Measurements from ENCODE around the gene CAMK2N1.

The CAMK2N1 gene

DNA sequence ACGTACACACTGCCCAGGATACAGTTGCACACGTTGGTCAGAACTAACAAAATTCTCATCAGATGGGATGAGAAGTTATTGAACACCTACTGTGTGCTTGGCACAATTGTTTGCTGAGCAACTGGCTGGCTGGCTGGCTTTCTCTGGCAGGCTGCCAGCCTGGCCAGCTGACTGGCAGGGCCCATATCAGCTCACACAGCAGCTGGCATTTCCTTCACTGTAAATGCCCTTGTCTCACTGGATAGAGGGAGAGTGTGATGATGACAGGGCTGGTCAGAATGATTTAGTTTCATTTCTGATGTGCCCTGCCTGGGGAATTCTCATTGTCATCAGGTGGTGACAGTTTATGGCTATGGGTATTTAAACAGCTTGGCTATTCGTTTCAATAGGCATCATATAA is 15.8 kb downstream of the CAMK2N1 start:
- ATAC-seq (replicated peaks; ENCODE audit: extremely low read depth, poor library complexity, severe bottlenecking) (no peak), DNase-seq (ENCODE audit: low spot score in 2 of 2) (no peak)
- H3K36me3 Mint-ChIP-seq (ENCODE audit: insufficient read depth), result peaks cover 2% of the 10 kb centered on the region
- no peaks in the 10 kb centered on the region for H3K9me3 Mint-ChIP-seq
- peaks cover 65% of the 10 kb centered on the region for H3K27me3 Mint-ChIP-seq
- H3K27ac Mint-ChIP-seq (ENCODE audit: low read depth), result no peak overlapping the region
- H3K4me1 Mint-ChIP-seq, result no peaks in the 10 kb centered on the region
- H3K4me3 Mint-ChIP-seq, result no peak overlapping the region

DNA sequence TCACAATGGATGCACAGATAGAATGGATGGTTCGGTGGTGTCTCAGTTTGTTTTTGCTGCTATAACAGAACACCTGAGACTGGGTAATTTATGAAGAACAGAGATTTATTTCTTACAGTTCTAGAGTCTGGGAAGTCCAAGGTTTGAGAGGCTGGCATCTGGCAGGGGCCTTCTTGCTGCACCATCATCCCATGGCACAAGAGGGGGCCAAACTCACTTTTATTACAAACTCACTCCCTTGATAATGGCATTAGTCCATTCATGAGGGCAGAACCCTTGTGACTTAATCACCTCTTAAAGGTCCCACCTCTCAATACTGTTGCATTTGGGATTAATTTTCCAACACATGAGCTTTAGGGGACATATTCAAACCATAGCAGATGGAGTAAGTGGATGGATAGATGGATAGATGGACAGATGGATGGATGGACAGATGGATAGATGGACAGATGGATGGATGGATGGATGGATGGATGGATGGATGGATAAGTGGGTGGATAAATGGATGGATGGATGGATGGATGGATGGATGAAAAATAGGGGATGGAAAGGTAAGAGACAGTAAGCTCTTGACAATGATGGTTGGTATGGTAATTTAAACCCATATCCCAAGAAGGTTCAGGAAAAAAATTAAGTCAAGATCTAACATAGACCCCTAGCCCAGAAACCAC is 16.5 kb downstream of the CAMK2N1 start:
- Mint-ChIP-seq H3K27me3 (peaks cover 58% of the 10 kb centered on the region), H3K4me3 (no peak overlapping the region), H3K27ac (ENCODE audit: low read depth) (no peak overlapping the region), H3K9me3 (no peaks in the 10 kb centered on the region), H3K36me3 (ENCODE audit: insufficient read depth) (peaks cover 2% of the 10 kb centered on the region), H3K4me1 (no peaks in the 10 kb centered on the region)
- ATAC-seq (replicated peaks; ENCODE audit: extremely low read depth, poor library complexity, severe bottlenecking) (no peak), DNase-seq (ENCODE audit: low spot score in 2 of 2) (no peak)

DNA sequence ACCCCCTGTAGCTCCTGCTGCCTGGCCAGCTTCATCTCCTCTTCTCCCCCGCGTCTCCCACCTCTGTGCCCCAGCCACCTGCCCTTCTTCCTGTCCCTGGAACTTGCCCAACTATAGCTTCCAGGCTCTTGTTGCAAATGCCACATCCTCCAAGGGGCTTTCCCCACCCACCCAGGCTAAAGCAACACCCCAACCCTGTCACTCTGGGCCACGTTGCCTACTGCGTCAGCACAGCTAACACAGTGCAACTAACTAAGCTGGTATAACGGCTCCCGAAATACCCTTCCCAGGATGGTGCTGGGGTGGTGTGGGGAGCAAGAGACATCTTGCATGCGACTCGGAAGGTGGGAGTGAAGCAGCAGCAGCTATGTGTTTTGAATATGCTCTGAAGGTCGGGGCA is 19.7 kb downstream of the CAMK2N1 start:
- H3K9me3 Mint-ChIP-seq, result no peaks in the 10 kb centered on the region
- no peaks in the 10 kb centered on the region for H3K36me3 Mint-ChIP-seq (ENCODE audit: insufficient read depth)
- DNase-seq (ENCODE audit: low spot score in 2 of 2) (no peak), ATAC-seq (replicated peaks; ENCODE audit: extremely low read depth, poor library complexity, severe bottlenecking) (peak; percentile 54)
- no peak overlapping the region for H3K27ac Mint-ChIP-seq (ENCODE audit: low read depth)
- H3K27me3 Mint-ChIP-seq, result peaks cover 32% of the 10 kb centered on the region
- no peak overlapping the region for H3K4me3 Mint-ChIP-seq
- no peaks in the 10 kb centered on the region for H3K4me1 Mint-ChIP-seq

DNA sequence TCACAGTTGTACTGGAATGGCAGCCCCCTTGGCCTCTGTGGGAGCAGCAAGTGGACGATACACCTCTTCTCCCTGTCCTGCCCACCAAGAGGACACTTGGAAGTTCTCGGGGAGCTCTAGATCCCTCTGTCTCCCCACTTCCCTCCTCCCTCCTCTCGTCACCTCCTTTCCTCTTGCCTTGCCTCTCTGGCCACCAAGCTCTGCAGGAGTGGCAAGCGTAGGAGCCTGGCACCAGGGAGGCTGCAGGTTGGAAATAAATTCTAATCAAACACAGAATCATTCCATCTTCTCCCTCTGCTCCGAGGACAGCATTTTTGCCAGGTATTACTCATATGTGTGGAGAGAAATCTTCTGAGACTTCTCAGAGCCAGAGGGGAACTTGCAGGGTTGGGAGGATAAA is 20.8 kb downstream of the CAMK2N1 start:
- Mint-ChIP-seq H3K9me3 (no peaks in the 10 kb centered on the region), H3K27me3 (peaks cover 37% of the 10 kb centered on the region), H3K36me3 (ENCODE audit: insufficient read depth) (no peaks in the 10 kb centered on the region), H3K4me1 (no peaks in the 10 kb centered on the region), H3K27ac (ENCODE audit: low read depth) (no peak overlapping the region), H3K4me3 (no peak overlapping the region)
- no peak for ATAC-seq (replicated peaks; ENCODE audit: extremely low read depth, poor library complexity, severe bottlenecking)
- DNase-seq (ENCODE audit: low spot score in 2 of 2), result no peak

DNA sequence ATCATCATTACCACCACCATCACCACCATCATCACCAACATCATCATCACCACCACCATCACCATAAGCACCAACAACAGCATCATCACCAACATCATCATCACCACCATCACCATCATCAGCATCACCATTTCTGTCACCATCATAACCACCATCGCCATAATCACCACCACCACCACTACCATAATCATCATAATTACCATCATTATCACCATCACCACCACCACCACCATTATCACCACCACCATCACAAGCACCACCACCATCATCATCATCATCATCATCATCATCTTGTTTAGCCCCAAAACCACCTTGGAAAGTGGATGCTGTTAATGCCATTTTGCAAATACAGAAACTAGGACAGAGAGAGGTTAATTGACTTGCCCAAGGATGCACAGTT is 22.5 kb downstream of the CAMK2N1 start:
- Mint-ChIP-seq H3K4me1 (no peaks in the 10 kb centered on the region), H3K27ac (ENCODE audit: low read depth) (no peak overlapping the region), H3K27me3 (peaks cover 44% of the 10 kb centered on the region), H3K36me3 (ENCODE audit: insufficient read depth) (no peaks in the 10 kb centered on the region), H3K4me3 (no peak overlapping the region), H3K9me3 (no peaks in the 10 kb centered on the region)
- DNase-seq (ENCODE audit: low spot score in 2 of 2) (no peak), ATAC-seq (replicated peaks; ENCODE audit: extremely low read depth, poor library complexity, severe bottlenecking) (no peak)

DNA sequence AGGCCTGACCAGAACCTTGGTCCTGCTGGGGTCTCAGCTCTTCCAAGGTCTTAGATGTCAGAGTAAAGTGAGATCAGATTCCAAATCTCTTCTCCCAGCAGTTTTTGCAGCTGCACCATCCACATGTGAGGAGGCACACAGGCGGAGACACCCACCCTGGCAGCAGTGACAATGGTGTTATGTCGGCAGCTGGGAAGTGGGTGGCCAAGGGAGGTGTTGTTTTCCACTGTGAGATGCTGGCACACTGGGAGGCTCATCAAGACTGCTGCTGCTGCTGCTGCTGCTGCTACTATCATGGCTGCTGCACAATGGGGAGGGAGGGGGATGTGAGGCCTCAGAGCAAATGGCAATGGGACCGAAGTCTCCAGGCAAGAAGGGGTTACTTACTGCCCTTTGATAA is 23.6 kb downstream of the CAMK2N1 start:
- ATAC-seq (replicated peaks; ENCODE audit: extremely low read depth, poor library complexity, severe bottlenecking), result no peak
- H3K4me1 Mint-ChIP-seq, result no peaks in the 10 kb centered on the region
- H3K9me3 Mint-ChIP-seq, result no peaks in the 10 kb centered on the region
- no peaks in the 10 kb centered on the region for H3K36me3 Mint-ChIP-seq (ENCODE audit: insufficient read depth)
- H3K27ac Mint-ChIP-seq (ENCODE audit: low read depth), result no peak overlapping the region
- H3K4me3 Mint-ChIP-seq, result no peak overlapping the region
- DNase-seq (ENCODE audit: low spot score in 2 of 2), result no peak
- peaks cover 34% of the 10 kb centered on the region for H3K27me3 Mint-ChIP-seq

DNA sequence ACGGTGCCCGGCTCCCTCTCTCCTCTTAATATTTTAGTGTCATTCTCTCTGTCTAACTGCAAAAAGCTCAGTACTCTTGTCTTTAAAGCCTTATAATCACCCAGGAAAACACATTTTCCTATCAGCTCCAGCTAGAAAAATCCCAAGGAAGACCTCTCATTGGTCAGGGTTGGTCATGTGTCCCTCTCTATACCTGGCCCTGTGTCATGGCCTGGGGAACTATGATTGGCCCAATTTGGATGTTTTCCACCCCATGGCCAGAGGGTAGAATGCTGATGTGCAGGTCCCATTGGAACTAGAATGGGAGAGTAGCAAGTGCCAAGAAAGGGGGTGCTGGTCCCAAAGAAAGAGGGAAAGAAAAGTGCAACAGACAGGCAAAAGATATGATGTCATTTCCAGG is 27.3 kb downstream of the CAMK2N1 start:
- no peaks in the 10 kb centered on the region for H3K36me3 Mint-ChIP-seq (ENCODE audit: insufficient read depth)
- H3K4me3 Mint-ChIP-seq, result no peak overlapping the region
- H3K4me1 Mint-ChIP-seq, result no peaks in the 10 kb centered on the region
- DNase-seq (ENCODE audit: low spot score in 2 of 2) (no peak), ATAC-seq (replicated peaks; ENCODE audit: extremely low read depth, poor library complexity, severe bottlenecking) (no peak)
- peaks cover 37% of the 10 kb centered on the region for H3K27me3 Mint-ChIP-seq
- no peak overlapping the region for H3K27ac Mint-ChIP-seq (ENCODE audit: low read depth)
- no peaks in the 10 kb centered on the region for H3K9me3 Mint-ChIP-seq

DNA sequence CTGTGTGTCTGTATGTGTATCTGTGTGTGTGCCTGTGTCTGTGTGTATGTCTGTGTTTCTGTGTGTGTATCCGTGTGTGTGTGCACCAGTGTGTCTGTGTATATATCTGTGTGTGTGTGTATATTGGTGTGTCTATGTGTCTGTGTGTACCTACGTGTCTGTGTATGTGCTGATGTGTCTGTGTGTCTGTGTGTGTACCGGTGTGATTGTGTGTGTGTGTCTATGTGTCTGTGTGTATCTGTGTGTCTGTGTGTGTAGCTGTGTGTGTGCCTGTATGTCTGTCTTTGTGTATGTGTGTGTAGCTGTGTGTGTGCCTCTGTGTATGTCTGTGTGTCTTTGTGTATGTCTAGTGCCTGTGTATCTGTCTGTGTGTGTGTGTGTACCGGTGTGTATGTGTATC is 32.0 kb downstream of the CAMK2N1 start:
- Mint-ChIP-seq H3K4me1 (no peaks in the 10 kb centered on the region), H3K36me3 (ENCODE audit: insufficient read depth) (no peaks in the 10 kb centered on the region), H3K4me3 (no peak overlapping the region), H3K27ac (ENCODE audit: low read depth) (no peak overlapping the region), H3K27me3 (peaks cover 25% of the 10 kb centered on the region), H3K9me3 (no peaks in the 10 kb centered on the region)
- ATAC-seq (replicated peaks; ENCODE audit: extremely low read depth, poor library complexity, severe bottlenecking) (no peak), DNase-seq (ENCODE audit: low spot score in 2 of 2) (no peak)

DNA sequence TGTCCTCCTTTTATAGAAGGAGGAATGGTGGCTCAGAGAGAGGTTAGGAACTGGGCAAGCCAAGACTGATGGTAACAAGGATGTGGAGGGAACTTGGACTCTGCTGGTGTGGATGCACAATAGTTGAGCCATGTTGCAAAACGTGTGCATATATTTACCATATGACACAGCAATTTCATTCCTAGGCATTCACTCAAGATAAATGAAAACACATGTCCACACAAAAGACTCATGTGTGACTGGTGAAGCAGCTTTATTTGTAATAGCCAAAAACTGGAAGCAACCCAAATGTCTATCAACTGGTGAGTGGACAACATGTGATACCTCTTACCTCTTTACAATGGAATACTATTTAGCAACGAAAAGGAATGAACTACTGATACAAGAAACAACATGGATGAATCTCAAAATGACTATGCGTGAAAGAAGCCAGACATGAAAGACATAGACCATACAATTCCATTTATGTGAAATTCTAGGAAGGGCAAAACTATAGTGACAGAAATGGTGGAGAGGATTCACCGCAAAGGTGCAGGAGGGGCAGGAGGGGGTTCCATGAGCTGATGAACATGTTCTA is 36.2 kb downstream of the CAMK2N1 start:
- no peak for ATAC-seq (replicated peaks; ENCODE audit: extremely low read depth, poor library complexity, severe bottlenecking)
- Mint-ChIP-seq H3K4me1 (no peaks in the 10 kb centered on the region), H3K27ac (ENCODE audit: low read depth) (no peak overlapping the region), H3K36me3 (ENCODE audit: insufficient read depth) (no peaks in the 10 kb centered on the region), H3K9me3 (no peaks in the 10 kb centered on the region), H3K27me3 (peaks cover 42% of the 10 kb centered on the region), H3K4me3 (no peak overlapping the region)
- no peak for DNase-seq (ENCODE audit: low spot score in 2 of 2)

DNA sequence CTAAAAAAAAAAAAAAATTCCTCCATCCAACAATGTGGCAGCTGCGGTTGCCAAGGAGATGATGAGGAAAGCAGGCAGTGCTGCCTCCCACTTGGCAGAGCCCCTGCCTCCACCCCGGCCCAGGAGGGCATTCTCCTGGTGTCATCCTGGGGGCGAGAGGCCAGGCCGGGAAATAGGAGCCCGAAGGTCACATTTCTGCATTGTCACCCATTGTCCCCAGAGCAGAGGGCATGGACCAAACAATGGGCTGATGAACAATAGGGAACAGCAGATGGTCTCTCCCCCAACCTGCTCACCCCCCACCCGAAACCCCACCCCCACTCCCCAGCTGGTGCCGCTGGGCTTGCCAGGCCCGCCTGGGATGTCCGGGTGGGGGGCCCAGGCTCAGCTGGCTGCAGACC is 37.3 kb downstream of the CAMK2N1 start:
- H3K27me3 Mint-ChIP-seq, result peaks cover 42% of the 10 kb centered on the region
- DNase-seq (ENCODE audit: low spot score in 2 of 2) (no peak), ATAC-seq (replicated peaks; ENCODE audit: extremely low read depth, poor library complexity, severe bottlenecking) (no peak)
- H3K36me3 Mint-ChIP-seq (ENCODE audit: insufficient read depth), result no peaks in the 10 kb centered on the region
- no peaks in the 10 kb centered on the region for H3K4me1 Mint-ChIP-seq
- no peak overlapping the region for H3K27ac Mint-ChIP-seq (ENCODE audit: low read depth)
- no peak overlapping the region for H3K4me3 Mint-ChIP-seq
- H3K9me3 Mint-ChIP-seq, result no peaks in the 10 kb centered on the region

DNA sequence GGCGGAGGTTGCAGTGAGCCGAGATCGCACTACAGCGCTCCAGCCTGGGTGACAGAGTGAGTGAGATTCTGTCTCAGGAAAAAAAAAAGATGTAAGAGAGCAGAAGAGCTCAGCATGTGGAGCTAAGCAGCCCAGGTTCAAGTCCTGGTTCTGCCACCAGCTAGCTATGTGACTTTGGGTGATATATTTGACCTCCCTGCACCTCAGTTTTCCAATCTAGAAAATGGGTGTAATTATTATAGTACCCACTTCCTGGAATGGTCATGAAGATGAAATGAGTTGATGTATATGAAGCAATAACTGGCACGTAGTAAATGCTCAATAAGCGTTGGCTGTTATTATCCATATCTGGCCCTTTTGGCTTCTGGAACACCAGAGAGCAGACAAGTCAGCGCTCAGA is 38.2 kb downstream of the CAMK2N1 start:
- DNase-seq (ENCODE audit: low spot score in 2 of 2) (no peak), ATAC-seq (replicated peaks; ENCODE audit: extremely low read depth, poor library complexity, severe bottlenecking) (no peak)
- Mint-ChIP-seq H3K27me3 (peaks cover 42% of the 10 kb centered on the region), H3K27ac (ENCODE audit: low read depth) (no peak overlapping the region), H3K4me3 (no peak overlapping the region), H3K9me3 (no peaks in the 10 kb centered on the region), H3K4me1 (no peaks in the 10 kb centered on the region), H3K36me3 (ENCODE audit: insufficient read depth) (no peaks in the 10 kb centered on the region)

DNA sequence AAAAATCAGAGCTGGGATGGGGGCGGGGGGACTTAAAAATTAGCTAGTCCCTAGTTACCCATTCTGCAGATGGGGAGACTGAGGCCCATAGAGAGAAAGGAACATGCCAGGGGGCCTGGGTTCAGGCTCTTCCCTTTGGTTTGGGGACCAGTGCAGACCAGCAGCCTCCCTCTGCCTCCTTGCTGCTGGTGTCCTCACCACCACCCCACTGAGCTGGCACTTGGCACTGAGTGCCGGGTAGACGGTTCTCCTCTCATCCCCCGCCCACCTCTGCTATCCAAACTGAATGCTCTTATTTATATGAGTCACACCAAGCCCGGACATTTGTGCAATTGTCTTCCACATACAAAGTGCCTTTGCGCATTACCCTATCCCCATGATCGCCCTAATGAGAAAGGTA is 39.2 kb downstream of the CAMK2N1 start:
- no peak overlapping the region for H3K4me3 Mint-ChIP-seq

DNA sequence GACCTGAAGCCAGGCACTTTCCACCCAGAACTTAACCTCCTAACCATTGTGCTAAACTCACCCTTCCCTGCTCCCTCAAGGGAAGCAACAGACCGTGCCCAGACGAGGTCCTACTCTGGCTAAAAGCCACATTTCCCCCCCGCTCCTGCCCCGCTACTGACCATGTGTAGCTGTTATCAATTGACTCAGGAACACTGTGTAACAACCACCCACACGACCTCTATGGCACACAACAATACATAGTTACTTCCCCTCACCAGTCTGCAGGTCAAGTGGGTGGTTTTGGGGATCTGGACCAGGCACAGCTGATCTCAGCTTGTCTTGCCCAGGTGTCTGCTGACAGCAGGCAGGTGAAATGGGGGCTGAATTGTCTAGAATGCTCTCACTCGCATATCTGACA is 40.1 kb downstream of the CAMK2N1 start:
- Mint-ChIP-seq H3K4me3 (no peak overlapping the region), H3K27me3 (peaks cover 42% of the 10 kb centered on the region), H3K36me3 (ENCODE audit: insufficient read depth) (no peaks in the 10 kb centered on the region), H3K27ac (ENCODE audit: low read depth) (no peak overlapping the region), H3K4me1 (no peaks in the 10 kb centered on the region), H3K9me3 (no peaks in the 10 kb centered on the region)
- DNase-seq (ENCODE audit: low spot score in 2 of 2) (no peak), ATAC-seq (replicated peaks; ENCODE audit: extremely low read depth, poor library complexity, severe bottlenecking) (no peak)

More for the DNA sequence above, 39.2 kb downstream of the CAMK2N1 start:
- Mint-ChIP-seq H3K27ac (ENCODE audit: low read depth) (no peak overlapping the region), H3K4me1 (no peaks in the 10 kb centered on the region), H3K9me3 (no peaks in the 10 kb centered on the region), H3K36me3 (ENCODE audit: insufficient read depth) (no peaks in the 10 kb centered on the region), H3K27me3 (peaks cover 42% of the 10 kb centered on the region)
- ATAC-seq (replicated peaks; ENCODE audit: extremely low read depth, poor library complexity, severe bottlenecking) (no peak), DNase-seq (ENCODE audit: low spot score in 2 of 2) (no peak)
